ENCODE results near the gene CPNE4. TPM values are rescaled to one million over a fixed set of nuclear protein-coding genes. Genes with fewer than 3 reads are reported as not detected.

The CPNE4 gene
- total RNA-seq, 1 experiment from 2014 or later = 1.9 TPM

DNA sequence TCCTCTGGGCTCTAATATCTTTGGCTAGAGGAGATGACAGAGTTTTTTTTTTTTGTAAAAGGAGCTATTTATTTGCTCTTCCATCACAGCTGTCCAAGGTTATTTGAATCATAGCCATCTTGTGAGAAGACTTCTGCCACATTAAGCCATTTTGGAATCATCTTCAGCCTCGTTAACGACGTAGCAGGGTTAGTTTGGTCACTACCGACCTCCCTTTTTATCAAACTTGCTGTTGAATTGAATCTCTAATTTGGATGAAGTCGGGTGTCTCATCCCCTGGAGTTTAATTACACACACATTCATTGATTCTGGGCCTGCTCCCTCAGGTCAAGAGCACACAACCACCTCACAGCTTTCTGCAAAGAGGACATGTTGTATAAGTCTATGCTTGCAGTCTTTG lies 238.7 kb downstream of the CPNE4 start:
- no peak overlapping the region for H2BK15ac ChIP-seq (ENCODE audit: low read depth, low read length)
- no peaks in the 10 kb centered on the region for H4K20me1 ChIP-seq (ENCODE audit: control insufficient read depth, insufficient read depth, insufficient read length)
- H4K8ac ChIP-seq (replicated peaks; ENCODE audit: insufficient read length, low read depth, low read length) = no peak overlapping the region
- H3K9me3 ChIP-seq (ENCODE audit: control insufficient read depth, low read depth, low read length) = no peaks in the 10 kb centered on the region
- no peak overlapping the region for H2BK120ac ChIP-seq (ENCODE audit: low read depth, low read length, poor library complexity, severe bottlenecking)
- no peaks in the 10 kb centered on the region for H3K27me3 ChIP-seq (ENCODE audit: insufficient read depth, low read length)
- H3K18ac ChIP-seq (ENCODE audit: insufficient read length, low read depth, low read length) = no peak overlapping the region
- no peak overlapping the region for H2BK20ac ChIP-seq (ENCODE audit: low read depth, low read length, poor library complexity, severe bottlenecking)
- no peaks in the 10 kb centered on the region for H3K23me2 ChIP-seq (ENCODE audit: insufficient read length, low read depth, low read length, poor library complexity, severe bottlenecking)
- no CpG with 5 or more reads among the region's 5 CpGs for WGBS (ENCODE audit: extremely low coverage, insufficient read length, low lambda C conversion rate)
- H2AK5ac ChIP-seq (ENCODE audit: insufficient read length, low read length) = no peak overlapping the region
- Mint-ChIP-seq H3K27me3 (ENCODE audit: low read depth) (peaks cover 6% of the 10 kb centered on the region), H3K9me3 (no peaks in the 10 kb centered on the region; a peak in 1 of 5 replicates), H3K27ac (peak overlapping the region in 1 of 3 experiments; percentile 74; a peak in 1 of 7 replicates), H3K4me3 (no peak overlapping the region), H3K4me1 (peaks cover 38 to 41% of the 10 kb centered on the region in 2 experiments), H3K36me3 (ENCODE audit: insufficient read depth in 1 of 3, low read depth in 3 of 3) (no peaks in the 10 kb centered on the region)
- H2AFZ ChIP-seq (ENCODE audit: low read length) = no peak overlapping the region
- no peak overlapping the region for H3K4me2 ChIP-seq (ENCODE audit: insufficient read depth, insufficient read length, low read length)
- H2BK5ac ChIP-seq (ENCODE audit: insufficient read length, low read length) = no peak overlapping the region
- H3K56ac ChIP-seq (ENCODE audit: insufficient read length, low read depth, low read length) = no peak overlapping the region
- no peak overlapping the region for H3K9ac ChIP-seq (ENCODE audit: extremely low read depth, insufficient read length, low read length)
- H3K79me2 ChIP-seq (ENCODE audit: insufficient read depth, low read length) = no peaks in the 10 kb centered on the region
- H3K14ac ChIP-seq (ENCODE audit: insufficient read depth, low read length) = no peak overlapping the region
- H3K27ac ChIP-seq (ENCODE audit: insufficient read length, low read depth, low read length) = no peak overlapping the region
- DNase-seq = no peak
- H3K4me1 ChIP-seq (ENCODE audit: insufficient read depth, low read length) = peaks cover 4% of the 10 kb centered on the region
- H4K5ac ChIP-seq (ENCODE audit: insufficient read length, low read depth, low read length) = no peak overlapping the region
- no peak overlapping the region for H3K4ac ChIP-seq (ENCODE audit: low read depth, low read length)
- H3K79me1 ChIP-seq (ENCODE audit: insufficient read depth, low read depth, low read length, poor library complexity, severe bottlenecking) = no peaks in the 10 kb centered on the region
- no peak overlapping the region for H4K91ac ChIP-seq (ENCODE audit: insufficient read length, low read depth, low read length)
- H3T11ph ChIP-seq (ENCODE audit: low read length) = no peak overlapping the region
- TF ChIP-seq CTCF (conservative IDR thresholded peaks at IDR 0.05) = no peak
- H2BK12ac ChIP-seq (ENCODE audit: insufficient read length, low read depth, low read length) = no peak overlapping the region
- H3K23ac ChIP-seq (ENCODE audit: insufficient read length, low read depth, low read length) = no peak overlapping the region
